Measurements from ENCODE around the gene RPS21. TPM values are rescaled to one million over a fixed set of nuclear protein-coding genes. Genes with fewer than 3 reads are reported as not detected.

RPS21 gene
- total and polyA plus RNA-seq, 2 of the 13 experiments (the other 11 are each of a cell fraction or from before 2014, with no cell fraction given): 2,647 to 11,063 TPM

GRCh38 chr20:62405108-62405980 is 18.4 kb downstream of the RPS21 start (continued):
- TF ChIP-seq ZNF280B (CRISPR knock-in tag; IDR thresholded peaks at IDR 0.05; ENCODE audit: borderline replicate concordance) (no peak; the same call in 1 of the 2 replicates), ZBTB42 (CRISPR knock-in tag; IDR thresholded peaks at IDR 0.05) (no peak), ZNF460 (CRISPR knock-in tag; IDR thresholded peaks at IDR 0.05; ENCODE audit: borderline replicate concordance) (no peak; the same call in 1 of the 2 replicates), MATR3 (CRISPR knock-in tag; IDR thresholded peaks at IDR 0.05) (no peak), ZNF670 (CRISPR knock-in tag; IDR thresholded peaks at IDR 0.05; ENCODE audit: borderline replicate concordance) (no peak), MBNL3 (CRISPR knock-in tag; conservative IDR thresholded peaks at IDR 0.05) (no peak), LCORL (IDR thresholded peaks at IDR 0.05) (no peak), LCORL (CRISPR knock-in tag; IDR thresholded peaks at IDR 0.05) (peak; percentile 54; the same call in 1 of the 2 replicates), ATF6 (CRISPR knock-in tag; conservative IDR thresholded peaks at IDR 0.05) (no peak), HIC2 (CRISPR knock-in tag; IDR thresholded peaks at IDR 0.05; ENCODE audit: low read depth) (no peak), SRSF4 (IDR thresholded peaks at IDR 0.05; ENCODE audit: low read depth, low read length, poor library complexity, severe bottlenecking) (no peak), RARG (CRISPR knock-in tag; IDR thresholded peaks at IDR 0.05; ENCODE audit: low read depth) (no peak), ZNF549 (CRISPR knock-in tag; IDR thresholded peaks at IDR 0.05) (no peak), ARID4A (CRISPR knock-in tag; IDR thresholded peaks at IDR 0.05; ENCODE audit: borderline replicate concordance) (peak; percentile 34; the same call in 1 of the 2 replicates), CBX5 (CRISPR knock-in tag; IDR thresholded peaks at IDR 0.05; ENCODE audit: borderline replicate concordance) (0 out of 2 replicates have a peak, but pooled peaks have one; percentile 38), ZNF703 (CRISPR knock-in tag; IDR thresholded peaks at IDR 0.05; ENCODE audit: borderline replicate concordance) (no peak)

All from HepG2 (cell line).